Endothelial cell of umbilical vein (primary cell): Measurements from ENCODE around the gene NRF1. TPM values are rescaled to one million over a fixed set of nuclear protein-coding genes. Genes with fewer than 3 reads are reported as not detected.
A peak's percentile ranks its signal among the peaks of the same experiment; 100 is the strongest.

Experiments
- BruUV-seq: library from RNA; stranded (reverse); fragments of 400-500 nt; replicated peaks from 2 replicates; lab custom pipeline; 2021; lab: Mats Ljungman, UMichigan
- CTCF ChIA-PET: fragments of 300-600, 350-600 bp; sonication (Branson Sonifier 250); formaldehyde crosslinking; loops from one replicate; lab custom pipeline; 2021; ENCODE audit warnings: antibody characterized with exemption, inconsistent platforms; lab: Charles Lee
- POLR2A ChIA-PET: fragments of 300-600, 350-600 bp; sonication (Branson Sonifier 250); formaldehyde crosslinking; loops from one replicate; lab custom pipeline; 2021; ENCODE audit warnings: antibody characterized with exemption, inconsistent platforms; lab: Charles Lee
- DNase-seq: peaks from one replicate; pipeline ENCODE4 v3.0.0-alpha.2; 2011; ENCODE audit warnings: low read depth, low spot score
- FAIRE-seq: peaks from 2 replicates; lab custom pipeline; 2011; peaks lifted over from hg19 to GRCh38; lab: Jason Lieb, UNC
- H2AFZ ChIP-seq: 2 replicates; pipeline ENCODE4 v1.6.0; 2012; ENCODE audit warnings: low read depth, low read length, control low read depth, inconsistent platforms
- H3K27ac ChIP-seq: 2 replicates; pipeline ENCODE4 v1.5.1; 2011; ENCODE audit warnings: low read depth, mild to moderate bottlenecking, control low read depth, low read length, moderate library complexity; ENCODE audit not compliant: insufficient read depth
- H3K27me3 ChIP-seq, 2 experiments: 2 replicates each; pipeline versions ENCODE4 v1.6.0 to v1.6.1; 2011; ENCODE audit warnings: low read length in 2 of 2, mixed read lengths in 1 of 2; ENCODE audit not compliant: control insufficient read depth in 2 of 2, insufficient read depth in 2 of 2
- H3K36me3 ChIP-seq, 2 experiments: 2 replicates in 1 of 2; 3 replicates in 1 of 2; pipeline ENCODE4 v1.5.1; 2011; ENCODE audit warnings: low read length in 2 of 2, mild to moderate bottlenecking in 1 of 2, moderate library complexity in 1 of 2; ENCODE audit not compliant: control insufficient read depth in 2 of 2, insufficient read depth in 2 of 2; ENCODE audit errors: extremely low read depth in 1 of 2
- H3K4me1 ChIP-seq: 3 replicates; pipeline ENCODE4 v1.5.1; 2011; ENCODE audit warnings: mild to moderate bottlenecking, low read length; ENCODE audit not compliant: control insufficient read depth, insufficient read depth; ENCODE audit errors: extremely low read depth
- H3K4me2 ChIP-seq: 2 replicates; pipeline ENCODE4 v1.6.1; 2011; ENCODE audit warnings: low read length, control low read depth, mixed read lengths; ENCODE audit not compliant: insufficient read depth
- H3K4me3 ChIP-seq, 3 experiments: fragments of 200-600 bp in 1 of 3; sonication (generic), shearing (Covaris generic) in 1 of 3; replicated peaks in 1 of 3; 2 replicates each; pipeline ENCODE4 v1.5.1; 2011 to 2016; ENCODE audit warnings: control low read depth in 3 of 3, low read length in 3 of 3, mild to moderate bottlenecking in 2 of 3, inconsistent platforms in 1 of 3, low read depth in 1 of 3, moderate library complexity in 1 of 3; ENCODE audit not compliant: insufficient read depth in 1 of 3
- H3K79me2 ChIP-seq: 2 replicates; pipeline ENCODE4 v1.6.0; 2012; ENCODE audit warnings: low read length, inconsistent platforms; ENCODE audit not compliant: control insufficient read depth, insufficient read depth
- H3K9ac ChIP-seq: replicated peaks from 2 replicates; pipeline ENCODE3; 2011; ENCODE audit warnings: low read length, control low read depth; ENCODE audit not compliant: insufficient read depth; ENCODE audit errors: extremely low read depth
- H3K9me1 ChIP-seq: replicated peaks from 3 replicates; pipeline ENCODE4 v1.6.0; 2011; ENCODE audit warnings: mild to moderate bottlenecking, low read length; ENCODE audit not compliant: control insufficient read depth, insufficient read depth; ENCODE audit errors: extremely low read depth
- H3K9me3 ChIP-seq: replicated peaks from 2 replicates; pipeline ENCODE4 v1.5.1; 2012; ENCODE audit warnings: low read length, inconsistent platforms; ENCODE audit not compliant: control insufficient read depth, insufficient read depth
- H4K20me1 ChIP-seq: replicated peaks from 2 replicates; pipeline ENCODE3; 2011; ENCODE audit warnings: mild to moderate bottlenecking, low read length; ENCODE audit not compliant: control insufficient read depth, insufficient read depth; ENCODE audit errors: extremely low read depth
- EZH2 ChIP-seq: IDR thresholded peaks from 2 replicates; pipeline ENCODE4 v1.6.1; 2012; ENCODE audit warnings: borderline replicate concordance, low read depth, mild to moderate bottlenecking, moderate library complexity, low read length, inconsistent platforms; ENCODE audit not compliant: severe bottlenecking
- FOS ChIP-seq: IDR thresholded peaks from 2 replicates; pipeline ENCODE4 v1.6.1; 2011; ENCODE audit warnings: mild to moderate bottlenecking, low read length, moderate library complexity, borderline replicate concordance; ENCODE audit not compliant: insufficient read depth
- MYC ChIP-seq: IDR thresholded peaks from one replicate; pipeline ENCODE4 v1.6.1; 2011; ENCODE audit warnings: mild to moderate bottlenecking, low read depth, low read length
- dilution Hi-C: fragments of 300-500 bp; cut with MboI; formaldehyde crosslinking; loops from one replicate; pipeline ENCODE4 v1.15.0; 2019; ENCODE audit warnings: low sequenced_read_pairs; ENCODE audit not compliant: extremely low pct_ligation_motif_present
- intact Hi-C: fragments of 100-400 bp; cut with micrococcal nuclease; formaldehyde crosslinking; loops from one replicate; pipeline ENCODE4 v1.10.0; 2022
- polyA plus RNA-seq, 4 experiments: library from polyadenylated mRNA; depleted of rRNA in 3 of 4; stranded (reverse) in 3 of 4; unstranded in 1 of 4; fragments of >200 nt; gene quantifications; 2 replicates each; pipeline versions ENCODE4 v1.2.1 to v1.2.3, GENCODE V29; 2011 to 2012; ENCODE audit warnings: missing spikeins in 1 of 4
- total RNA-seq: library from RNA; stranded (reverse); gene quantifications from 2 replicates; pipeline ENCODE4 v1.2.3, GENCODE V29; 2021
- TF ChIP-seq, protein P1 (sequence below), 2 donors: IDR thresholded peaks; 1 replicate in 1 of 2; 2 replicates in 1 of 2; pipeline ENCODE4 v1.5.1; 2011; ENCODE audit warnings: low read length in 2 of 2, mild to moderate bottlenecking in 2 of 2, moderate library complexity in 2 of 2, control low read depth in 1 of 2, inconsistent platforms in 1 of 2, low read depth in 1 of 2; ENCODE audit not compliant: insufficient read depth in 1 of 2; ENCODE audit errors: extremely low read depth in 1 of 2

NRF1 gene
- total and polyA plus RNA-seq, 2 donors (not counting 3 experiments of a cell fraction or from before 2014, with no cell fraction given): 14.6 to 20.3 TPM

DNA sequence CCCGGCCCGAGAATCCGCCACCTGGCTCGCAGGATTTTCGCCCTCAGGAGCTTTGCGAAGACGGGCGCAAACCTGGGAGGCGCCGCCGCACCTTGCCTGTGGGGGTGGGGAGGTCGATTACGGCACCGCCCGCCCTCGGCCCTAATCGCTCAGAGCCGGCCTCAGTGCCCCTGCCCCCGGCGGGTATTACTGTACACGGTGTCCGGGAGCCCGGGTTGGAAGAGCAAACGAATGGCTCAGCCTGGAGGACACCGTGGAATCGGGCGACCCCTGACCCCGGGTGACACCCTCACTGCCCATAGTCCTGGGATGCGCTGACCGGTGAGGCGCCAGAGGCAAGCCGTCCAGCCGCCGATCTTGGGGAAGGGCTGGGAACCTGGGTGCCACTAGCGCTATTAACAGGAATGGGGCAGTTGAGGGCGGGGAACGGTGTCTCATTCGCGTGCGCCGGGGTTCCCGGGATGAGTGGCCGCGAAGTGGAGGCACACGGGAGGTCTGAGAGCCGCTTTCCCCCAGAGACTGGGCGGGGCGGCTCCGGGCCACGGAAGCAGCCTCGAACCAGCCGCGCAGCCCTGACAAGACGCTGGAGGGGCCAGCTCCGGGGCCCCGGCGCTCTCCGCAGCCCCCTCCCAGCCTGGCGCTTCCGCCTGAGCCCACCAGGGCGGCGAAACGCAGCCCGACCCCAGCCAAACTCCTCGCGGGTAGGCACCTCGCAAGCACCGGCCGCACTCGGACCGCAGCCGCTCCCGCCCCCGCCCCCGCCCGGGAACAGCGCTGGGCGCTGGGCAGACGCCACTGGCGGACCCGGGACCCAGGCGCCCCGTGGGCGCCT is 167.5 kb downstream of the NRF1 start:
- FAIRE-seq (no peak), DNase-seq (no peak)
- Histone ChIP-seq H3K4me2 (no peak overlapping the region), H3K27me3 (peaks cover 66 to 78% of the 10 kb centered on the region in 2 experiments), H3K4me1 (no peaks in the 10 kb centered on the region), H3K79me2 (no peaks in the 10 kb centered on the region), H3K9ac (no peak overlapping the region), H3K4me3 (no peak overlapping the region), H4K20me1 (no peaks in the 10 kb centered on the region), H3K9me1 (no peaks in the 10 kb centered on the region), H3K9me3 (no peaks in the 10 kb centered on the region), H3K36me3 (no peaks in the 10 kb centered on the region), H3K27ac (no peak overlapping the region), H2AFZ (no peak overlapping the region)
- TF ChIP-seq, protein P1, sequence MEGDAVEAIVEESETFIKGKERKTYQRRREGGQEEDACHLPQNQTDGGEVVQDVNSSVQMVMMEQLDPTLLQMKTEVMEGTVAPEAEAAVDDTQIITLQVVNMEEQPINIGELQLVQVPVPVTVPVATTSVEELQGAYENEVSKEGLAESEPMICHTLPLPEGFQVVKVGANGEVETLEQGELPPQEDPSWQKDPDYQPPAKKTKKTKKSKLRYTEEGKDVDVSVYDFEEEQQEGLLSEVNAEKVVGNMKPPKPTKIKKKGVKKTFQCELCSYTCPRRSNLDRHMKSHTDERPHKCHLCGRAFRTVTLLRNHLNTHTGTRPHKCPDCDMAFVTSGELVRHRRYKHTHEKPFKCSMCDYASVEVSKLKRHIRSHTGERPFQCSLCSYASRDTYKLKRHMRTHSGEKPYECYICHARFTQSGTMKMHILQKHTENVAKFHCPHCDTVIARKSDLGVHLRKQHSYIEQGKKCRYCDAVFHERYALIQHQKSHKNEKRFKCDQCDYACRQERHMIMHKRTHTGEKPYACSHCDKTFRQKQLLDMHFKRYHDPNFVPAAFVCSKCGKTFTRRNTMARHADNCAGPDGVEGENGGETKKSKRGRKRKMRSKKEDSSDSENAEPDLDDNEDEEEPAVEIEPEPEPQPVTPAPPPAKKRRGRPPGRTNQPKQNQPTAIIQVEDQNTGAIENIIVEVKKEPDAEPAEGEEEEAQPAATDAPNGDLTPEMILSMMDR (IDR thresholded peaks at IDR 0.05; ENCODE audit: extremely low read depth in 1 of 2, insufficient read depth in 1 of 2, low read depth in 1 of 2, low read length in 2 of 2): no peak
- TF ChIP-seq EZH2: peak; percentile 98
- no peak for TF ChIP-seq MYC
- TF ChIP-seq FOS: no peak
- ChIA-PET CTCF (interaction anchor here (2.2 kb wide), 1 partner anchor 10 kb away, joined by 5 read pairs; no protein-coding TSS in a partner anchor), POLR2A (no interaction called here)
- BruUV-seq: no TSS peak
- intact Hi-C loops: no loop called here
- dilution Hi-C loops: no loop called here
